Subcutaneous adipose tissue (tissue), 4 donors: Measurements from ENCODE around the gene PLXNA2. TPM values are rescaled to one million over a fixed set of nuclear protein-coding genes. Genes with fewer than 3 reads are reported as not detected.

Experiments
- CTCF ChIP-seq: fragments of 450-650 bp; IDR thresholded peaks from one replicate; pipeline ENCODE4 v1.5.1; 2016; ENCODE audit warnings: low read depth, mild to moderate bottlenecking, control low read depth, antibody characterized with exemption, moderate library complexity
- total RNA-seq, 4 donors: library from RNA; depleted of rRNA; stranded (reverse); fragments of >200 nt; gene quantifications; one replicate each; pipeline ENCODE4 v1.1.0, GENCODE V29; 2016

The PLXNA2 gene
- total RNA-seq, 4 donors from 2014 or later: 6.8 to 37.5 (median 14.3) TPM

- TF ChIP-seq CTCF: no peak
Measured at GRCh38 chr1:207991583-207992026, 252.6 kb downstream of the PLXNA2 start.

DNA sequence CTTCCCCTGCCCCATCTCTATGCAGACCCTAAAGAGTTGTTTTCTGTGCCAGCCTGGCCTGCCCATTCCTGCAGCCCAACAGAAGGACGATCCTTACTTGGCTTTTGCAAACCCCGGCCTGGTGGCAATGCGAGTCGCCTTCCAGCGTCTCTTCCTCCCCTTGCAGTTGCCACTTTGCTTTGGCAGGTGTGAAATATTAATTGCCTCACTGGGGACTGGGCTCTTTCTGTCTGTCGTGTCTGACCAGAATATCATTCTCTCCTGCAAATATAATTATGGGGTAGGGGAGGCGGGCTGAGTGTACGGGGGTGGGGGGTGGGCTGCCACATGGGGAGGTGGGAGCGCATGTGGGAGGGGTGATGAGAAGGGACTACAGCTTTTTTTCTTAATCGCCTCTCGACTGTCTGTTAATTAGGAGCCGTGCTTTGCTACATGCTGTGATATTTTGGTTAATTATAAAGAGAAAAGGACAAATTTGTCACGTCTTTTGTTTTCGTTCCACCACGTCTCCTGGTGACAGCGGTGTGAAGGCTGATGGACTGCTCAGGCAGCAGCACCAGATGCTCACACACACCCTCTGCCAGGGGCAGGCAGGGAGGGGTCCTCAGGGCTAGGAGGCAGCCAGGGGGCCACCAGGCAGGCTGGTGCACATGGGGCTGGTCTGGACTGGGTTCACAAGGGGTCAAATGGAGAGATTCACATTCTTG, 253.2 kb downstream of the PLXNA2 start:
- TF ChIP-seq CTCF: no peak

GRCh38 chr1:207990455-207990854, 253.7 kb downstream of the PLXNA2 start:
- no peak for TF ChIP-seq CTCF

GRCh38 chr1:207988326-207989165, 255.6 kb downstream of the PLXNA2 start:
- TF ChIP-seq CTCF: no peak

DNA sequence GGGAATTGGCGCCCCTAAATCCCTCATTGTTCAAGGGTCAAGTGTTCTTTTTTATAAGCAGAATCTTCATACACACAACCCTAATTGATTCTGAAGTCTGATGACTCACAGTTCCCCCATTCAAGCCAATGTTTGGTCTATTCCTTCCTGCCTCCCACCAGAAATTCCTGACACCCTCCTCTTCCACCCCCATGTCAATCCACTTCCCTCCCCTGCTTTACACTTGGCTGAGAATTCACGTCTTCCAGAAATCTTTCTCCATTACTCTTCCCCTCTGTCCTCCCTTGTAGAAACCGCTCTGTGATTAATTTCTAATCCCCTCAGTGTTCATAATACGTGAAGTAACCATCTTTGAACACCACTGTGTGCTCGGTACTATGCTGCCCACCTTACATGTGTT, 257.0 kb downstream of the PLXNA2 start:
- TF ChIP-seq CTCF: no peak

GRCh38 chr1:207985996-207986395, 258.2 kb downstream of the PLXNA2 start:
- TF ChIP-seq CTCF: no peak

GRCh38 chr1:207984831-207985572, 259.2 kb downstream of the PLXNA2 start:
- TF ChIP-seq CTCF: no peak
